Kidney epithelial cell (primary cell): ENCODE data around the gene FAM98B. TPM values are rescaled to one million over a fixed set of nuclear protein-coding genes. Genes with fewer than 3 reads are reported as not detected.

Source experiments
- DNase-seq: peaks from one replicate; pipeline ENCODE4 v3.0.0-alpha.2; 2010; ENCODE audit warnings: low read depth
- H3K27me3 ChIP-seq: 2 replicates; pipeline ENCODE4 v1.6.0; 2011; ENCODE audit warnings: low read length; ENCODE audit not compliant: control insufficient read depth, insufficient read depth
- H3K36me3 ChIP-seq: 2 replicates; pipeline ENCODE4 v1.5.1; 2011; ENCODE audit warnings: low read length; ENCODE audit not compliant: control insufficient read depth, insufficient read depth
- H3K4me3 ChIP-seq: 2 replicates; pipeline ENCODE4 v1.5.1; 2011; ENCODE audit warnings: low read depth, mild to moderate bottlenecking, control low read depth, low read length
- total RNA-seq: library from RNA; depleted of rRNA; stranded (reverse); fragments of >200 nt; gene quantifications from 2 replicates; pipeline ENCODE4 v1.2.3, GENCODE V29; 2015
- TF ChIP-seq, protein P1 (sequence below): IDR thresholded peaks from 2 replicates; pipeline ENCODE4 v1.5.1; 2011; ENCODE audit warnings: mild to moderate bottlenecking, moderate library complexity, low read length, control low read depth, inconsistent platforms; ENCODE audit not compliant: insufficient read depth, poor library complexity, severe bottlenecking

Gene FAM98B
- total RNA-seq, 1 donor from 2014 or later: 9.1 TPM

DNA sequence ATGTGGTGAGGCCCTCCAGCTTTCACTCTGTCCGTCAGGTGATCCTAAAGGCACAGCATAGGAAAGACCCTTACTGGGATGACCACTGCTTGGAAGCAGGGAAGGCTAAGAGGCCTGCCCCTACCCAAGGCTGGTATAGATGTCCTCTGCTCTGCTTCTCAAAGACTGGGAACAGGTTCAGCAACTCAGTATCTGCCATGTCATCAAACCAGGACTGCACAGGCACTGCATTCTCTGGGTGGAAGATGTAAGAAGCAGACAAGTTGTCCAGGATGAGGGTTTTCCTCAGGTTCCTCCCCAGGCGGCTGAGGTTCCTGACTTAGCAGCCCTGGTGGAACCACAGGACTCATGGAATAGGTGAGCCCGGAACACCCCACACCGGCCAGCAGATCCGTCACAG is 4.7 kb downstream of the FAM98B start:
- Histone ChIP-seq H3K36me3 (no peaks in the 10 kb centered on the region), H3K27me3 (no peaks in the 10 kb centered on the region), H3K4me3 (no peak overlapping the region)
- DNase-seq: no peak
- TF ChIP-seq, protein P1, sequence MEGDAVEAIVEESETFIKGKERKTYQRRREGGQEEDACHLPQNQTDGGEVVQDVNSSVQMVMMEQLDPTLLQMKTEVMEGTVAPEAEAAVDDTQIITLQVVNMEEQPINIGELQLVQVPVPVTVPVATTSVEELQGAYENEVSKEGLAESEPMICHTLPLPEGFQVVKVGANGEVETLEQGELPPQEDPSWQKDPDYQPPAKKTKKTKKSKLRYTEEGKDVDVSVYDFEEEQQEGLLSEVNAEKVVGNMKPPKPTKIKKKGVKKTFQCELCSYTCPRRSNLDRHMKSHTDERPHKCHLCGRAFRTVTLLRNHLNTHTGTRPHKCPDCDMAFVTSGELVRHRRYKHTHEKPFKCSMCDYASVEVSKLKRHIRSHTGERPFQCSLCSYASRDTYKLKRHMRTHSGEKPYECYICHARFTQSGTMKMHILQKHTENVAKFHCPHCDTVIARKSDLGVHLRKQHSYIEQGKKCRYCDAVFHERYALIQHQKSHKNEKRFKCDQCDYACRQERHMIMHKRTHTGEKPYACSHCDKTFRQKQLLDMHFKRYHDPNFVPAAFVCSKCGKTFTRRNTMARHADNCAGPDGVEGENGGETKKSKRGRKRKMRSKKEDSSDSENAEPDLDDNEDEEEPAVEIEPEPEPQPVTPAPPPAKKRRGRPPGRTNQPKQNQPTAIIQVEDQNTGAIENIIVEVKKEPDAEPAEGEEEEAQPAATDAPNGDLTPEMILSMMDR: no peak

DNA sequence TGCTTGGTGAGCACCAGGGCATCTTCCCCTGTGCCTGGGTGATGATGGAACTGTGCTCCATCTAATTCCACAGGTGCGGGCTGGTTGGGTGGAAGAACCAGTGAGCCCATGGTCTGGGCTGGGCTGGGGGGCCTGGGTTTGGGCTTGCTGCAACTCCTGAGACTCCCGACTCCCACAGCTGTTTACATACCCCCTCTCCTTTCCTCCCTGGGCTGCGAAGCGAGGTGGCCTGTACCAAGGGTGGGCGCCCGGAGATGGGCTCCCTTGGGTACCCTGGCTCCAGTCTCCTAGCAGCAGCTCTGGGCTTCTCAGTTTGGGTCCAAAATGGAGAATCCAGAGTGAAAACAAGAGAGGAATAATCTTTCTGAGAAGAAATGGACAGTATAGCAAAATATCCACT is 5.6 kb downstream of the FAM98B start:
- Histone ChIP-seq H3K27me3 (no peaks in the 10 kb centered on the region), H3K36me3 (no peaks in the 10 kb centered on the region), H3K4me3 (no peak overlapping the region)
- TF ChIP-seq, protein P1: no peak
- no peak for DNase-seq

- H3K27me3 ChIP-seq: no peaks in the 10 kb centered on the region
- DNase-seq: no peak
- TF ChIP-seq, protein P1: no peak
- no peak overlapping the region for H3K4me3 ChIP-seq
- no peaks in the 10 kb centered on the region for H3K36me3 ChIP-seq
Observed at GRCh38 chr15:38460543-38460942, 6.6 kb downstream of the FAM98B start.

GRCh38 chr15:38461066-38461833 is 7.3 kb downstream of the FAM98B start:
- Histone ChIP-seq H3K27me3 (no peaks in the 10 kb centered on the region), H3K4me3 (no peak overlapping the region), H3K36me3 (no peaks in the 10 kb centered on the region)
- TF ChIP-seq, protein P1: no peak
- DNase-seq: no peak

GRCh38 chr15:38463893-38464292 is 10.0 kb downstream of the FAM98B start:
- TF ChIP-seq, protein P1: no peak
- Histone ChIP-seq H3K36me3 (no peaks in the 10 kb centered on the region), H3K27me3 (no peaks in the 10 kb centered on the region), H3K4me3 (no peak overlapping the region)
- DNase-seq: no peak

- TF ChIP-seq, protein P1: no peak
- no peak for DNase-seq
- H3K4me3 ChIP-seq: no peak overlapping the region
Observed at GRCh38 chr15:38464675-38465074, 10.7 kb downstream of the FAM98B start.

More at GRCh38 chr15:38464675-38465074, 10.7 kb downstream of the FAM98B start:
- Histone ChIP-seq H3K36me3 (no peaks in the 10 kb centered on the region), H3K27me3 (no peaks in the 10 kb centered on the region)
